Left hindlimb (tissue), 1 donor: ENCODE results near the gene PXDC1.
"Not testable (repeated sequence)": the region's sequence is repeated elsewhere in the genome, so short reads cannot be mapped to it uniquely, and the experiment has no call there.

Source experiments
- DNase-seq: peaks from one replicate; pipeline ENCODE4 v3.0.0-alpha.2; 2018

The PXDC1 gene

GRCh38 chr6:3782876-3783832 lies 31.6 kb upstream of the PXDC1 start:
- no peak for DNase-seq

GRCh38 chr6:3781504-3781903 lies 30.0 kb upstream of the PXDC1 start:
- DNase-seq: no peak

DNA sequence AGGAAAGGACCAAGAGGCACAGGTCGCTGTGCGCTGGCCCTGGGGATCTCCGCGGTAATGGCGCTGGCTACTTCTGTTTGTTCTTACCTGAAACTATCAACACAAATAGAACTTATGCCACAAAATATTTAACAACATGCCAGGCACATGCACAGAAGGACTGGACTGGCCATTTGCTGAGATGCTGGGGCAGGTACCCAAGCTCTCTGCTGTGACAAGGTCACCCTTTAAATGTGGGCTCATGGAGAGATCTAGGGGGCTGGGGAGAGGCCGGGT lies 28.0 kb upstream of the PXDC1 start:
- DNase-seq: no peak

DNA sequence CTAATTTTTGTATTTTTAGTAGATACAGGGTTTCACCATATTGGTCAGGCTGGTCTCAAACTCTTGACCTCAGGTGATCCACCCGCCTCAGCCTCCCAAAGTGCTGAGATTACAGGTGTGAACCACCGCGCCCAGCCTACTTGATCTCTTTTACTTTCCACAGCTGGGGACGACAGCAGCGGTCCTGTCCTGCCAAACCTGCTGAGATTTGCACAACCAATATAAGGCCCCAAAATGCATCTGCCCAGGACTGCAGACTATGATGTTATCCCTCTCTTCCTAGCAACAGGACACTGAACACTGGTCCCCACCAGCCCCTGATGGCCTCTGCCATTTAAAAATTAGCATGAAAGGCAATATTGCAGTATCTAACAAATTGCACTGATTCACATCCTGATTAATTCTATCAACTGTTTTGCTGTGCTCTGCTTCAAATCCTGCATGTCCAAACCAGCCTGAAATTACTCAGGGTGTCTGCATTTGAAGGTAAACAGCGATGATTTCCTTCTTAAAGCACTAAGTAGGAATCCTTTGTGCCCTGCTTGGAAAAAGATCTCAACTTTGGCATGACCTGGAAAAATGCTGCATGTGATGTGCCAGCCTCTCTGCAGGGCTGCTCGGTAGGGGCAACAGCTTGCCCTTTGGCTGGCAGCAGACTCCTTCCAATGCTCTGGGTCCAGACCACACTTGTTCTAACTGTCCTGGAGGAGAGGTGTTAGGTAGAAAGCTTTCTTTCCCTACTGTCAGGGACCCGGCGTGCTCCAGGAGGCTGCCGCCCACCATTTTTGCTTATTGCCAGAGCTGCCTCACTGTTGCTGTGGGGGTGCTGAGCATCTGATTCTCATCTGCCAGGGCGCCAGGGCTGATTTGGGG lies 27.4 kb upstream of the PXDC1 start:
- DNase-seq: no peak

DNA sequence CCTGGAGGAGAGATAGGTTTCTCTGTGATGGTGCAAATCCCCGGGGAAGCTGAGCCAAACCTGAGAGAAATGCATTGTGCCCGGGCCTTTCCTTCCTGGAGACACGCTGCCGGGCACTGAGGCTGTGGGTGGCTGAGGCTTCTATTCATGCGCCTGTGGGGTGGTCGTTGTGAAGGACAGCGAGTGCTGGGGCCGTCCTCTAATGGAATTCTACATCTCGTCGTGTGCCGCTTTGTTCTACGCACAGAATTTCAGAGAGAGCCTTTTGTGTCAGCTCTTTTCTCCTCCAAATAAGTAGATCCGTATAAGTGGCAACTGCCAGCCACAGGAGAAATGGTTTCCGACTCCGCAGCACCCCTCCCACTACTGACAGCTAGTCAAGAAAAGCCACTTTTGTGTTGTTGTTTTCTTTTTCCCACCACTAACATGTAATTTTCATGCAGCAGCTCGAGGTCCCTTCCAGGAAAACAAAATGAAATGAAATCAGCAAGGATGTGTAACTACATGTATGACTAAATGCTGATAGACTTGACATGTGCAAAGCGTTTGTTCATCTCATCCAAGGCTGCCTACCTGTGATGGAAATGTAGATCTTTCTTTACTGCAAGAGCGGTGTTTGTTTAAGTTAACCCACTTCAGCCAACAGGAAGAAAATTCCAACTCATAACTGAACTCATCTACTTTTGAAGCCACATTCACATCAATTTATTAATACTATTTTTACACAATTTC lies 26.4 kb upstream of the PXDC1 start:
- DNase-seq: no peak

GRCh38 chr6:3776881-3777507 lies 25.5 kb upstream of the PXDC1 start:
- DNase-seq: no peak

DNA sequence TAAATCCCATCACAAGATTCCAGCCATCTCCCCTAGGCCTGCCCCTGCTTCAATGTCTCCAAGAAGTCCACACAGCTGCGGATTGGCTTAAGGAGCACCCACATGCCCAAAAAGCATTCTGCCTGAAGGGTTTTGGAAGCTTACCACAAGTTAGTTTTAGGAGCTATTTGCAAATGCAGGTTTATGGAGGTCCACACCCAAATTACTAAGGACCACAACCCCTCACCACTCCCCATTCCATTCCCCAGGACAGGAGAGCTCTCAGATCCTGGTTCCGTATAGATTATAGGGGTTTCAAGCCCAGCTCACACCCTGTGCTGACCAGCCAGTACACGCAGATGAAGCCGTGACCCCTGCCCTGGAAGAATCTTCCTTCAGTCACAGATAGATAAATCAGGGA lies 24.3 kb upstream of the PXDC1 start:
- DNase-seq: no peak

DNA sequence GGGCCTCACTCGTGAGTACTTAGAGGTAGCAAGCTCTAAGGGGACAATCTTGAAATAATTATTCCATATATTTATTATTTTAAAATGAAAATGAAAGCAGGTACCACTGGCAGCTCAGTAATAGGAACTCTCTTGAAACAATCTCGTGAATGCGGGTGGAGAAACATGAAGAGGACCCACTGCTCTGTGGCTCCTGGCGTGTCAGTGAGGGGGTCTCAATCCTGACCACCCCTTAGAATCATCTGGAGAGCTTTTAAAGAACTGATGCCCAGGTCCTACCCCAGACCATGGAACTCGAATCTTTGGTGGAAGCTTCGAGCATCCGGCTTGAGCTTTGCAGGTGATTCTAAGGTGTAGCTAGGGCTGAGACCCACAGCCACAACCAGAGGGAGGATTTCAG lies 23.9 kb upstream of the PXDC1 start:
- no peak for DNase-seq

DNA sequence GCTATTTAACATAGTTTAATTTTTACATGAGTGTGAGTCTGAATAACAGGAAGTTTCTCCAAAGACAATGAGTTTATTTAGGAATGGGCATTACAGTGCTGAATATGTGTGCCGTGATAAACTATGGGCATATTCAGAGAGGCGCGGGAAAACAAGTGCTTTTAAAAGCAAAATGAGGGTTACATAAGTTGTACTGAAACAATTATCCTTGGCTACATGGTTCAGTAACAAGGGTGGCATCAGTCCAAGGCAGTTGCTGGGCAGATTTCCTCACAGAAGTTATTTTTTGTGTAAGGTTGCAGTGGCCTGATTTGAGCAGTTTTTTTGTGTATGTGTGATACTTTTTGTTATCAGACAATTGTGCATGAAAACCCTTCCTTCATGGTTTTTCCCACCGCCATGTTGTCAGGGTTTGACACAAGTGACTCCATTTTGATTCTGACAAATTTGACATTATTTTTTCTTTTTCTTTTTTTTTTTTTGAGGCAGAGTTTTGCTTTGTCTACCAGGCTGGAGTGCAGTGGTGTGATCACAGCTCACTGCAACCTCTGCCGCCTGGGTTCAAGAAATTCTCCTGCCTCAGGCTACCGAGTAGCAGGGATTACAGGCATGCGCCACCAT lies 22.3 kb upstream of the PXDC1 start:
- no peak for DNase-seq

DNA sequence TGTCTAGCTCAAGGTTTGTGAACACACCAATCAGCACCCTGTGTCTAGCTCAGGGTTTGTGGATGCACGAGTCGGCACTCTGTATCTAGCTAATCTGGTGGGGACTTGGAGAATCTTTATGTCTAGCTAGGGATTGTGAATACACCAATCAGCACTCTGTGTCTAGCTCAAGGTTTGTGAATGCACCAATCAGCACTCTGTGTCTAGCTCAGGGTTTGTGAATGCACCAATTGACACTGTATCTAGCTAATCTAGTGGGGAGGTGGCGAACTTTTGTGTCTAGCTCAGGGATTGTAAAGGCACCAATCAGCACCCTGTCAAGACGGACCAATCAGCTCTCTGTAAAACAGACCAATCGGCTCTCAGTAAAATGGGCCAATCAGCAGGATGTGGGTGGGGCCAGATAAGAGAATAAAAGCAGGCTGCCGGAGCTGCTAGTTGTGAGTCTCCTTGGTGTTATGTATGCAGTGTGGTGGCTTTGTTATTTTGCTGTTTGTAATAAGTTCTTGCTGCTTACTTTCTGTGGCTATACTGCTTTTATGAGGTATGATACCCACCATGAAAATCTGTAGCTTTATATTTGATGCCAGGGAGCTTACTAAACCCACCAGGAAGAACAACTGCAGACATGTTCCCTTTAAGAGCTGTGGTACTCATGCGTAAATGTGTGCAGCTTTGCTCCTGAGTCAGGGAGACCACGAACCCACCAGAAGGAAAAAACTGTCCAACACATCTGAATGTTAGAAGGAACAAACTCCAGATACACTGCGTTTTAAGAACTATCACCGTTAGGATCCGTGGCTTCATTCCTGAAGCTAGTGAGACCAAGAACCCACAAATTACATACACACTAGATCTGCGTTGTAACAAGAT lies 20.9 kb upstream of the PXDC1 start:
- DNase-seq: not testable (repeated sequence)

- no peak for DNase-seq
Observed at GRCh38 chr6:3771407-3772011, 20.0 kb upstream of the PXDC1 start.

DNA sequence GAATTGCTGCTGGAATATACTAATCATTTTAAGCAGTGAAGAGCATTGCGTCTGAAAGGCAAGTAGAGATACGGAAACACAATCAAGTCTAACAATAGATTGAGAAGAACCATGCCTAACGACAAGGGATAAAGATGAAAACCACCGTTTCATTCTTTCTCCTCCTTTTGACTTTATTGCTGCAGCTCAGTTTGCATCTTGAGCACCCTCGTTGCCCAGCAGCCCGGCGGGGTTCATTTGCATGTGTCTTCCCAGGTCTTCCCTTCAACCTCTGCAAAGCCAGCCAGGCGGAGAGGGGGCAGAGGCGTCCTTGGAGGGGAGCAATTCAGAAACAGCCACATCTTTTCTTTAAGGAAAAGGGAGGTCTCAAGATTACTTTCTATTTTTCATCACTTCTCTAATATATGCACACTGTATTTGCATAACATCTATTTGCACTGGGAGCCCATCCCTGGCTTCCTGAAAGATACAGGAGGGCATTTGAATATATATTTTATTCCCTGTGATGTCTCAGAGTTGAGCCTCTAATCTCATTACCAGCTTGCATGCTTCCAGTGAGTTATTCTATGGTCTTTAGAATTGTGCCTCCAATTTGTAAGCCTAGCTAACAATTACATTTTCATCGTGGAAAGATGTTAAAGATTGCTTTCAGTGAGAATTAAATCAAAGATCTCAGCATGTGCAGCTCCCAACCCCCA lies 18.7 kb upstream of the PXDC1 start:
- no peak for DNase-seq

GRCh38 chr6:3769610-3770009 lies 18.1 kb upstream of the PXDC1 start:
- DNase-seq: no peak

DNA sequence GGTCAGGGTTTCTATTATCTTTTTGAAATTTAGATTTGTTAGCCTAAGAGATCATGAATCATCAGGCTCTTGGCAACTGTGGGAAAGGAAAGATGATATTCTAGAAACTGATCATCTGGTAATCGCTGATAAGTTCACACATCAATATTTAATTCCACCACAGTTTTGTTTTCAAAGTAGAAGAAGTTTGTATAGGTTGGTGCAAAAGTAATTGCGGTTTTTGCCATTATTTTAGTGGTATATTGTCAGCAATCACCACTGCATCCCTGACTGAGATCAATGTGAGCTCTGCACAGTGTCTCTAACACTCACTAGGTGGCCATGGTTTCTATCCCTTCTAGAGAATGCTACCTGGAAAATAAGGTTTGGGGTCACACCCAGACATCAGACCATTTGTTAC lies 17.0 kb upstream of the PXDC1 start:
- DNase-seq: no peak

DNA sequence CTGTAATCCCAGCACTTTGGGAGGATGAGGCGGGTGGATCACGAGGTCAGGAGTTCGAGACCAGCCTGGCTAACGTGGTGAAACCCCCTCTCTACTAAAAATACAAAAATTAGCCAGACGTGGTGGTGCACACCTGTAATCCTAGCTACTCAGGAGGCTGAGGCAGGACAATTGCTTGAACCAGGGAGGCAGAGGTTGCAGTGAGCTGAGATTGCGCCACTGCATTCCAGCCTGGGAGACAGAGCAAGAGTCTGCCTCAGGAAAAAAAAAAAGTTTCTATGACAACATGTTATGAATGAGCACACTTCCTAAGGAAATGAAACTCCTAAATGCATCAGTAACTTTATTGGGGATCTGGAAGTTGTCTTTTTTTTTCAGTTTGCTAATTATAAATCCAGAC lies 16.0 kb upstream of the PXDC1 start:
- DNase-seq: not testable (repeated sequence)

- DNase-seq: peak; percentile 83
Observed at GRCh38 chr6:3766214-3766613, 14.7 kb upstream of the PXDC1 start.

DNA sequence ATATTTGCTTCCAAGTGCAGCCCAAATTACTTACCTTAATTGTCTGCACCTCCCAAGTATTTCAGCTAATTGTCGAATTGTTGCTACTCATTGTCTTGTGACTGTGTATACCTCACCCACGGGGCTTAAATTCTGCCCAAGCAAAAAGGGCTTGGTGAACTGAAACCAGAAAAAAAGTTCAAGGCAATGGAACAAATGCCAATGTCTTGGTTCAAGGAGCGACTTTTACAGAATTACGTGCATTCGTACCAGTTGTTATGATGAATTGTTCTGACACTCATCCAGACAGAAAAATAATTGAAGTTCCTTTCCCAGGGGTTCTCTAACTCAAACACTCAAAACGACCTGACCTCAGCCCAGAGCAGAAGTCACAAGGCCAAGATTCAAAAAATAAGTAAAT lies 13.9 kb upstream of the PXDC1 start:
- DNase-seq: no peak

DNA sequence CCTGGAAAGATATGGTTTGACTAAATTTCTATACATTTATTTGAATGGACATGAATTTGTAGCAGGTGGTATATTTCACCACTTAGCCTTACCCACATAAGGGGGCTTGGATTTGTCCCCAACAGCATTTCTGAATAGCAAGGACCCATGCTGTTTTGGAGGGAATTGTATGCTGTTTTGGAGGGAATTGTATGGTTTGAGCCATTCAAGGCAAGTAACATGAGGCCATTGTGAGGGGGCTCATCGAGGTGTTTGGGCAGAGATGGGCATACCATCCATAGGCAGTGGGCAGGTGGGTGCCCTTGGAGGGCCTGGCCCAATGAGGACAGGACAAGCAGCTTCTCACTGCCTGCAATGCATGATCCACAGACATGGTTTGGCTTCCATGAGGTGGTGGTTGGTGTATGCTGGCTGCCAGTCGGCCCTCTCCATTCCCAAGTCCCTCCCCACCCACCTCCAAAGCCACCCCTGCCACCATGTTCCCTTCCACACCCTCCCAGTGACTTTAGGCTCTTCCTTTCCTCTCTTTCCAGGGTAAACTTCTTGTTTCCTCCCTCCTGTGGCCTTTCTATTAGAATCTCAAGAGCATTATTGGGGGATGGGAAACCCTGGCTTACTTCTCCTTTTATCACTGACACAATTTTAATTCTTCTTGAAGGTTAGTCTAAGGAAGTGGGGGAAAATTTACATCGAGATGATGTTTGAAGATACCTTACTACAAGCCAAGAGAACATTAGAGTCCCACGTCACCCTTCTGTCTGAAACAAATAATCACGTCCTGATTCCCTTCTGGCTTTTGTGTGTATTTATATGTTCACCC lies 13.2 kb upstream of the PXDC1 start:
- DNase-seq: no peak

DNA sequence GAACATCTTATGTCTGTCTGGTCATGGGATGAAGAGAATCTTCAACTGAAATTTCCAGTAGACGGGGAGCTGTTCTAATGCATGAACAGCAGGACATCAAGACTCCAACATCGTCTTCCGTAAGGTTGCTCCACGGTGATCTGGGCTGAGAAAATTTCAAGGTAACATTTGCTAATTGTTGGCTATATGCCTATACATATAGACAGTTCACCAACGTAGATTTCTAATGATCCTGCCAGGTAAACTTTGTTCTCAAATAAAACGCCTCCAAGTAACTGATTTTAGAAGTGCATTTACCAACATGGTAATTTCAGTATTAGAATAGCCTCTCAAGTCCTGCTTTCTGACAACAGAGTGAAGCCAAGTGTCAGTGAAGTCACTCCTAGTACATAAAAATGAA lies 11.3 kb upstream of the PXDC1 start:
- no peak for DNase-seq
